ENCODE data around the gene ZNF735.

- TF ChIP-seq, protein P1, sequence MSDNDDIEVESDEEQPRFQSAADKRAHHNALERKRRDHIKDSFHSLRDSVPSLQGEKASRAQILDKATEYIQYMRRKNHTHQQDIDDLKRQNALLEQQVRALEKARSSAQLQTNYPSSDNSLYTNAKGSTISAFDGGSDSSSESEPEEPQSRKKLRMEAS (IDR thresholded peaks at IDR 0.05): no peak
- TF ChIP-seq SMC3 (IDR thresholded peaks at IDR 0.05) (no peak), JUNB (IDR thresholded peaks at IDR 0.05) (no peak), TP53 (CRISPR knock-in tag; IDR thresholded peaks at IDR 0.05) (no peak), MAFK (IDR thresholded peaks at IDR 0.05; ENCODE audit: partially characterized antibody) (no peak), HEYL (CRISPR knock-in tag; IDR thresholded peaks at IDR 0.05) (no peak)
Measured at GRCh38 chr7:64183827-64184372, 23.1 kb upstream of the ZNF735 start.

All from A549 (cell line).